Brain microvascular endothelial cell (primary cell): ENCODE data around the gene ZWILCH.

Experiments used
- DNase-seq: peaks from one replicate; pipeline ENCODE4 v3.0.0-alpha.2; 2020
- H3K27ac ChIP-seq: fragments of 250-450 bp; sonication (Bioruptor Pico); 2 replicates; pipeline ENCODE4 v1.5.1; 2020; ENCODE audit warnings: mild to moderate bottlenecking, moderate library complexity
- H3K27me3 ChIP-seq: fragments of 250-450 bp; sonication (Bioruptor Pico); replicated peaks from 2 replicates; pipeline ENCODE4 v1.5.1; 2020; ENCODE audit warnings: mild to moderate bottlenecking
- H3K36me3 ChIP-seq: fragments of 250-450 bp; sonication (Bioruptor Pico); replicated peaks from 2 replicates; pipeline ENCODE4 v1.5.1; 2020; ENCODE audit warnings: mild to moderate bottlenecking
- H3K4me3 ChIP-seq: 2 replicates; pipeline ENCODE4 v1.5.1; 2011; ENCODE audit warnings: low read depth, mild to moderate bottlenecking, control low read depth, low read length, moderate library complexity
- CTCF ChIP-seq: IDR thresholded peaks from 2 replicates; pipeline ENCODE4 v1.5.1; 2011; ENCODE audit warnings: low read depth, mild to moderate bottlenecking, moderate library complexity, low read length, control low read depth, inconsistent platforms; ENCODE audit errors: missing control alignments
- in situ Hi-C: cut with HindIII; loops from 2 replicates; pipeline ENCODE4 v1.10.0; 2017; ENCODE audit warnings: low sequenced_read_pairs, low pct_ligation_motif_present

ZWILCH gene

GRCh38 chr15:66524838-66525237, 19.7 kb downstream of the ZWILCH start:
- no peak for TF ChIP-seq CTCF
- H3K36me3 ChIP-seq: peaks cover 14% of the 10 kb centered on the region

GRCh38 chr15:66535056-66535455, 29.9 kb downstream of the ZWILCH start:
- no peak overlapping the region for H3K27ac ChIP-seq
- H3K4me3 ChIP-seq: no peak overlapping the region
- no peak for DNase-seq
- no peak for TF ChIP-seq CTCF
- H3K27me3 ChIP-seq: no peaks in the 10 kb centered on the region
- in situ Hi-C loops: no loop called here
- H3K36me3 ChIP-seq: peaks cover 12% of the 10 kb centered on the region

More at GRCh38 chr15:66524838-66525237, 19.7 kb downstream of the ZWILCH start:
- in situ Hi-C loops: no loop called here
- no peaks in the 10 kb centered on the region for H3K27me3 ChIP-seq
- no peak for DNase-seq
- H3K27ac ChIP-seq: no peak overlapping the region
- H3K4me3 ChIP-seq: no peak overlapping the region

- no peak for DNase-seq
- H3K4me3 ChIP-seq: no peak overlapping the region
- H3K36me3 ChIP-seq: peaks cover 14% of the 10 kb centered on the region
- no peak for TF ChIP-seq CTCF
- H3K27me3 ChIP-seq: no peaks in the 10 kb centered on the region
- no peak overlapping the region for H3K27ac ChIP-seq
- in situ Hi-C loops: no loop called here
These were observed 37.8 kb downstream of the ZWILCH start for GRCh38 chr15:66542896-66543295.

GRCh38 chr15:66545255-66545654, 40.1 kb downstream of the ZWILCH start:
- in situ Hi-C loops: no loop called here
- no peak for DNase-seq
- Histone ChIP-seq H3K4me3 (no peak overlapping the region), H3K27me3 (no peaks in the 10 kb centered on the region), H3K27ac (no peak overlapping the region), H3K36me3 (peaks cover 5% of the 10 kb centered on the region)
- no peak for TF ChIP-seq CTCF

GRCh38 chr15:66555685-66556084, 50.6 kb downstream of the ZWILCH start:
- in situ Hi-C loops: no loop called here
- Histone ChIP-seq H3K36me3 (no peaks in the 10 kb centered on the region), H3K4me3 (no peak overlapping the region), H3K27me3 (no peaks in the 10 kb centered on the region), H3K27ac (no peak overlapping the region)
- no peak for DNase-seq
- TF ChIP-seq CTCF: no peak

- Histone ChIP-seq H3K27me3 (no peaks in the 10 kb centered on the region), H3K27ac (no peak overlapping the region), H3K36me3 (no peaks in the 10 kb centered on the region), H3K4me3 (no peak overlapping the region)
- in situ Hi-C loops: no loop called here
- DNase-seq: no peak
- no peak for TF ChIP-seq CTCF
These were observed 53.1 kb downstream of the ZWILCH start for GRCh38 chr15:66558271-66558670.
